H9 (cell line): ENCODE data around the gene ABHD11. TPM values are rescaled to one million over a fixed set of nuclear protein-coding genes. Genes with fewer than 3 reads are reported as not detected.
A peak's percentile ranks its signal among the peaks of the same experiment; 100 is the strongest.

Experiments used
- DNase-seq: peaks from one replicate; pipeline ENCODE4 v3.0.0-alpha.2; 2017
- H2AFZ ChIP-seq: one replicate; pipeline ENCODE4 v1.6.1; 2013; ENCODE audit warnings: mild to moderate bottlenecking, low read length, control low read depth, moderate library complexity
- H2AK5ac ChIP-seq: 2 replicates; pipeline ENCODE4 v1.6.1; 2013; ENCODE audit warnings: low read length, control low read depth, mixed read lengths; ENCODE audit not compliant: insufficient read length
- H2BK120ac ChIP-seq: one replicate; pipeline ENCODE4 v1.6.1; 2013; ENCODE audit warnings: low read depth, mild to moderate bottlenecking, low read length, control low read depth, inconsistent platforms; ENCODE audit not compliant: poor library complexity, severe bottlenecking
- H2BK12ac ChIP-seq: 2 replicates; pipeline ENCODE4 v1.6.1; 2013; ENCODE audit warnings: low read length, control low read depth, mixed read lengths, low read depth; ENCODE audit not compliant: insufficient read length
- H2BK15ac ChIP-seq: 2 replicates; pipeline ENCODE4 v1.6.1; 2013; ENCODE audit warnings: low read depth, low read length, control low read depth
- H2BK20ac ChIP-seq: one replicate; pipeline ENCODE4 v1.6.1; 2013; ENCODE audit warnings: low read depth, mild to moderate bottlenecking, low read length, control low read depth, inconsistent platforms; ENCODE audit not compliant: poor library complexity, severe bottlenecking
- H2BK5ac ChIP-seq: 2 replicates; pipeline ENCODE4 v1.6.1; 2013; ENCODE audit warnings: low read length, control low read depth, mixed read lengths; ENCODE audit not compliant: insufficient read length
- H3K14ac ChIP-seq: 2 replicates; pipeline ENCODE4 v1.6.1; 2013; ENCODE audit warnings: low read length, control low read depth; ENCODE audit not compliant: insufficient read depth
- H3K18ac ChIP-seq: 2 replicates; pipeline ENCODE4 v1.6.1; 2013; ENCODE audit warnings: low read depth, mild to moderate bottlenecking, mixed read lengths, low read length, control low read depth; ENCODE audit not compliant: insufficient read length
- H3K23ac ChIP-seq: 2 replicates; pipeline ENCODE4 v1.6.1; 2013; ENCODE audit warnings: low read length, control low read depth, mixed read lengths, low read depth; ENCODE audit not compliant: insufficient read length
- H3K23me2 ChIP-seq: 2 replicates; pipeline ENCODE4 v1.6.1; 2013; ENCODE audit warnings: low read depth, mild to moderate bottlenecking, mixed read lengths, low read length, control low read depth; ENCODE audit not compliant: insufficient read length, poor library complexity, severe bottlenecking
- H3K27ac ChIP-seq: 2 replicates; pipeline ENCODE4 v1.5.1; 2013; ENCODE audit warnings: low read length, control low read depth, mixed read lengths, low read depth; ENCODE audit not compliant: insufficient read length
- H3K27me3 ChIP-seq: 2 replicates; pipeline ENCODE4 v1.6.1; 2013; ENCODE audit warnings: low read length, control low read depth, inconsistent platforms; ENCODE audit not compliant: insufficient read depth
- H3K4ac ChIP-seq: 2 replicates; pipeline ENCODE4 v1.6.1; 2013; ENCODE audit warnings: low read depth, mild to moderate bottlenecking, control low read depth, inconsistent platforms, low read length, moderate library complexity
- H3K4me1 ChIP-seq: 2 replicates; pipeline ENCODE4 v1.6.1; 2013; ENCODE audit warnings: low read length, control low read depth, inconsistent platforms; ENCODE audit not compliant: insufficient read depth
- H3K4me2 ChIP-seq: 2 replicates; pipeline ENCODE4 v1.6.1; 2013; ENCODE audit warnings: low read length, control low read depth, mixed read lengths; ENCODE audit not compliant: insufficient read length, insufficient read depth
- H3K56ac ChIP-seq: 2 replicates; pipeline ENCODE4 v1.6.1; 2013; ENCODE audit warnings: low read depth, mild to moderate bottlenecking, mixed read lengths, low read length, control low read depth; ENCODE audit not compliant: insufficient read length
- H3K79me1 ChIP-seq: 2 replicates; pipeline ENCODE4 v1.6.1; 2013; ENCODE audit warnings: low read depth, mild to moderate bottlenecking, moderate library complexity, low read length, control low read depth, inconsistent platforms; ENCODE audit not compliant: insufficient read depth, poor library complexity, severe bottlenecking
- H3K79me2 ChIP-seq: 2 replicates; pipeline ENCODE4 v1.6.1; 2013; ENCODE audit warnings: low read length, control low read depth, inconsistent platforms; ENCODE audit not compliant: insufficient read depth
- H3K9ac ChIP-seq: 2 replicates; pipeline ENCODE4 v1.6.1; 2013; ENCODE audit warnings: low read length, control low read depth, mixed read lengths; ENCODE audit not compliant: insufficient read length; ENCODE audit errors: extremely low read depth
- H3K9me3 ChIP-seq: one replicate; pipeline ENCODE4 v1.6.1; 2013; ENCODE audit warnings: low read depth, low read length, inconsistent platforms; ENCODE audit not compliant: control insufficient read depth
- H3T11ph ChIP-seq: one replicate; pipeline ENCODE4 v1.6.1; 2013; ENCODE audit warnings: mild to moderate bottlenecking, low read length, control low read depth, inconsistent platforms
- H4K20me1 ChIP-seq: one replicate; pipeline ENCODE4 v1.6.1; 2013; ENCODE audit not compliant: control insufficient read depth, insufficient read length, insufficient read depth
- H4K5ac ChIP-seq: 2 replicates; pipeline ENCODE4 v1.6.1; 2013; ENCODE audit warnings: low read depth, mild to moderate bottlenecking, mixed read lengths, low read length, control low read depth; ENCODE audit not compliant: insufficient read length
- H4K8ac ChIP-seq: replicated peaks from 2 replicates; pipeline ENCODE4 v1.6.1; 2013; ENCODE audit warnings: low read length, control low read depth, mixed read lengths, low read depth; ENCODE audit not compliant: insufficient read length
- H4K91ac ChIP-seq: 2 replicates; pipeline ENCODE4 v1.6.1; 2013; ENCODE audit warnings: low read depth, mild to moderate bottlenecking, moderate library complexity, mixed read lengths, low read length, control low read depth; ENCODE audit not compliant: insufficient read length
- H3K27ac Mint-ChIP-seq, 3 experiments: 2 replicates in 2 of 3; 3 replicates in 1 of 3; pipeline ENCODE4 v1.8.0; 2020 to 2021; ENCODE audit warnings: mixed read lengths in 3 of 3, mild to moderate bottlenecking in 1 of 3, moderate library complexity in 1 of 3
- H3K27me3 Mint-ChIP-seq: 2 replicates; pipeline ENCODE4 v1.8.0; 2021; ENCODE audit warnings: low read depth, mild to moderate bottlenecking, moderate library complexity, mixed read lengths
- H3K36me3 Mint-ChIP-seq, 3 experiments: 2 replicates in 2 of 3; 3 replicates in 1 of 3; pipeline ENCODE4 v1.8.0; 2020 to 2021; ENCODE audit warnings: low read depth in 3 of 3, mixed read lengths in 3 of 3; ENCODE audit not compliant: insufficient read depth in 1 of 3
- H3K4me1 Mint-ChIP-seq, 2 experiments: 2 replicates each; pipeline ENCODE4 v1.8.0; 2020; ENCODE audit warnings: mixed read lengths in 2 of 2
- H3K4me3 Mint-ChIP-seq, 2 experiments: 2 replicates in 1 of 2; 3 replicates in 1 of 2; pipeline ENCODE4 v1.8.0; 2020 to 2021; ENCODE audit warnings: mild to moderate bottlenecking in 2 of 2, mixed read lengths in 2 of 2, moderate library complexity in 1 of 2
- H3K9me3 Mint-ChIP-seq, 2 experiments: 2 replicates in 1 of 2; 3 replicates in 1 of 2; pipeline ENCODE4 v1.8.0; 2020; ENCODE audit warnings: mild to moderate bottlenecking in 2 of 2, mixed read lengths in 2 of 2, moderate library complexity in 1 of 2
- WGBS: extraction: QIAGEN DNeasy Blood & Tissue Kit; methylation state at CpG from one replicate; pipeline ENCODE4 v1.1.7; 2013; ENCODE audit warnings: missing lambda C conversion rate, low lambda C conversion rate, mixed read lengths; ENCODE audit not compliant: insufficient read length; ENCODE audit errors: extremely low coverage; 5-methylcytosine and 5-hydroxymethylcytosine counted together
- total RNA-seq: library from RNA; stranded (reverse); gene quantifications from 2 replicates; pipeline ENCODE4 v1.2.1, GENCODE V29; 2021
- TF ChIP-seq, protein P1 (sequence below): fragments of 200-600 bp; sonication (generic); conservative IDR thresholded peaks from 3 replicates; pipeline ENCODE4 v1.8.0; 2021; ENCODE audit warnings: antibody characterized with exemption, mild to moderate bottlenecking

ABHD11 gene
- total RNA-seq, 1 experiment from 2014 or later: 34.4 TPM

DNA sequence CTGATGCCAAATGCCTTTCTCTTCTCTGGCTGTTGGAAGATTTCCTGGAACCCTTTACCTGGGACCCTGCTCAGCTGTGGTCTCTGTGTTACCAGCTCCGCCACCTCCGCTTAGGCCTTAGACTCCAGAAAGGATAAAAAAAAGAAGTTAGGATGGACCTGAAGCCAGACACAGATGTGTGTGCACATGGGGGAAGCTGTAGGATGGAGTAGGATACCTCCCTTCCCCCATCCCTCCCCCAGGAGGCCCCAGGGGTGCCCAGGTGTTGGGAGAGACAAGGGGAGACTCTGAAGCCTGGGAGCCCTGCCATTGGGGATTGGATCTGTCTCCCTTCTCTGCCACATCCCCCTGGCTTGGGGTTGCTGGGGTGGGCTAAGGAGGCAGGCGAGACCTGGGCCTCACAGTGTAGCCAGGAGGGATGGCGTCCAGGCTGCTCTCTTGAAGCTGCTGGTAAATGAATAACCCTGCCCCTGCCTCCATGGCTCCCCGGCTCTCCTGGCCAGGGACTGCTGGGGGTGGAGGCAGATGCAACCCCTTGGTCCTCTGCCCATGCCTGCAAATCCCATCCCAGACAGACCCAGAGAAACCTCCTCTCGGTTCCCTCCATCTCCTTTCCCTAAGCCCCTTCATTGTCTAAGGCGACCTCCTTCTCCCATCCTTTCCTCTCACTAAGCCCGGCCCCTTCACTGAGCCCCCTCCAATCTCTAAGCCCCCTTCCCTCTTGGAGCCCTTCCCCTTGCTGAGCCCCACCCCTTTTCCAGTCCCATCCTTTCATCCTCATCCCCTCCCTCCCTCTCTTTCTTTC lies 23.5 kb upstream of the ABHD11 start:
- H4K91ac ChIP-seq: no peak overlapping the region
- H3K79me1 ChIP-seq: no peaks in the 10 kb centered on the region
- no peak overlapping the region for H3T11ph ChIP-seq
- H2AFZ ChIP-seq: no peak overlapping the region
- Mint-ChIP-seq H3K4me3 (no peak overlapping the region), H3K9me3 (no peaks in the 10 kb centered on the region), H3K36me3 (no peaks in the 10 kb centered on the region), H3K27ac (peak overlapping the region in 1 of 3 experiments; percentile 40; a peak in 1 of 7 replicates), H3K4me1 (peaks cover 12 to 23% of the 10 kb centered on the region in 2 experiments), H3K27me3 (peaks cover 8% of the 10 kb centered on the region)
- H3K27me3 ChIP-seq: no peaks in the 10 kb centered on the region
- H3K56ac ChIP-seq: no peak overlapping the region
- H2AK5ac ChIP-seq: no peak overlapping the region
- no peak overlapping the region for H2BK12ac ChIP-seq
- no peak overlapping the region for H3K23ac ChIP-seq
- no peak overlapping the region for H4K8ac ChIP-seq
- TF ChIP-seq, protein P1, sequence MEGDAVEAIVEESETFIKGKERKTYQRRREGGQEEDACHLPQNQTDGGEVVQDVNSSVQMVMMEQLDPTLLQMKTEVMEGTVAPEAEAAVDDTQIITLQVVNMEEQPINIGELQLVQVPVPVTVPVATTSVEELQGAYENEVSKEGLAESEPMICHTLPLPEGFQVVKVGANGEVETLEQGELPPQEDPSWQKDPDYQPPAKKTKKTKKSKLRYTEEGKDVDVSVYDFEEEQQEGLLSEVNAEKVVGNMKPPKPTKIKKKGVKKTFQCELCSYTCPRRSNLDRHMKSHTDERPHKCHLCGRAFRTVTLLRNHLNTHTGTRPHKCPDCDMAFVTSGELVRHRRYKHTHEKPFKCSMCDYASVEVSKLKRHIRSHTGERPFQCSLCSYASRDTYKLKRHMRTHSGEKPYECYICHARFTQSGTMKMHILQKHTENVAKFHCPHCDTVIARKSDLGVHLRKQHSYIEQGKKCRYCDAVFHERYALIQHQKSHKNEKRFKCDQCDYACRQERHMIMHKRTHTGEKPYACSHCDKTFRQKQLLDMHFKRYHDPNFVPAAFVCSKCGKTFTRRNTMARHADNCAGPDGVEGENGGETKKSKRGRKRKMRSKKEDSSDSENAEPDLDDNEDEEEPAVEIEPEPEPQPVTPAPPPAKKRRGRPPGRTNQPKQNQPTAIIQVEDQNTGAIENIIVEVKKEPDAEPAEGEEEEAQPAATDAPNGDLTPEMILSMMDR: no peak
- H2BK15ac ChIP-seq: no peak overlapping the region
- H2BK5ac ChIP-seq: no peak overlapping the region
- H3K18ac ChIP-seq: peak overlapping the region; percentile 74
- H3K79me2 ChIP-seq: no peaks in the 10 kb centered on the region
- no peak overlapping the region for H3K27ac ChIP-seq
- no CpG with 5 or more reads among the region's 8 CpGs for WGBS
- no peak overlapping the region for H3K9ac ChIP-seq
- H3K9me3 ChIP-seq: no peaks in the 10 kb centered on the region
- no peaks in the 10 kb centered on the region for H3K23me2 ChIP-seq
- H2BK120ac ChIP-seq: no peak overlapping the region
- H3K4ac ChIP-seq: no peak overlapping the region
- H3K14ac ChIP-seq: peak overlapping the region; percentile 67; the same call in 1 of the 2 replicates
- DNase-seq: peak; percentile 75
- no peak overlapping the region for H4K5ac ChIP-seq
- H3K4me1 ChIP-seq: peaks cover 4% of the 10 kb centered on the region; the same call in 1 of the 2 replicates
- no peak overlapping the region for H2BK20ac ChIP-seq
- H3K4me2 ChIP-seq: no peak overlapping the region
- no peaks in the 10 kb centered on the region for H4K20me1 ChIP-seq
